ENCODE data around the gene COL9A3. TPM values are rescaled to one million over a fixed set of nuclear protein-coding genes. Genes with fewer than 3 reads are reported as not detected.

COL9A3 gene
- total RNA-seq, 1 donor from 2014 or later = 0.42 TPM

DNA sequence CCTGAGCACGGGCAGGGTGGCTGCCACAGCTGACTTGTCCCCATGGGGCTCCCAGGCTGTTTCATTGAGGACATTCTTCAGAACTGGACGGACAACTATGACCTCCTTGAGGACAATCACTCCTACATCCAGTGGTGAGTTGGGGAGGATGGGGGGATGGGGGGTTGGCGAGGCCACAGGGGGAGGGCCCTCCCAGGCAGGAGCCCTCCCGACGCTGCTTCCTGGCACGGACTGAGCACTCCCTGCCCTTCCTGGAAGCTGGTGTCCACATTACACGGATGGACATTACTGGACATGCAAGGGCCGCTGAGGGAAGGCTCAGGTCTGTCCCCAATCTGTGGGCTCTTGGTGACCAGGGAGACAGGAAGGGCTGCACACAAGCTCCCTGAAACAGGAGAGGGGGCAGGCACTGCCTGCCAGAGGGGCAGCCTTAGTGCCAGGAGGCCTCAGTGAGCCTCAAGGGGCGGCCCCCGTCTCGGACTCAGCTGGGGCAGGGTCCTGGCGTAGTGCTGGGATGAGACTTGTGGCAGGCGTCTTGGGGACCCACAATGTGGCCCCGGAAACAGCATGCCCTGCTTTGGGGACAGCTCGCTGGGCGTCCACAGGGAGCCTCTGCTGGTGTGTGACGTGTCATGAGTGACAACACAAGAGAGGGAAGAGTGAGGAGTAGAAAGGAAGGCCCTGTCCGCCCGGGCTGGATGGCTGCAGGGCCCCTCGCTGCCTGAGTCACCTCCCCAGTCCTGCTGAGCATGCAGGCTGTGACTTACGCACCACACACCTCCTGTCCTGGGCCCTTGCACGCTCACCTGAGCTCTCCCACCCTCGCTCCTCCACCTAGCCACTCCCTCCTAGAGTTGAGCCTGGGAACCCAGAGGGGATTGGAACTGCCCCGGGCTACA, 7.1 kb upstream of the COL9A3 start:
- DNase-seq (ENCODE audit: low spot score) = no peak

DNA sequence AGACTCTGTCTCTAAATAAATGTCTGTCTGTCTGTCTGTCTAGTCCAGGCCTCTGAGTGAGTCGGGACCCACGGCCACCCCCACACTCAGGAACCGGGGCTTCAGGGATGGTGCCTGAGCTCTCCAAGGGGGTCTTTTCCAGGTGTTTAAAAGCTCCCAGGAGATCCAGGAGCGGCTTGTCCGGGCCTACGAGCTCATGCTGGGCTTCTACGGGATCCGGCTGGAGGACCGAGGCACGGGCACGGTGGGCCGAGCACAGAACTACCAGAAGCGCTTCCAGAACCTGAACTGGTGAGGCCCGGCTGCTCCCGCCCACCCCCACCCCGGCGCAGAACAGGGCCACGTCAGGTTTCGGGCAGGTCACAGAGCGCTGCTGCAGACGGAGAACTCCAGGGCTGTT, 5.5 kb upstream of the COL9A3 start:
- DNase-seq (ENCODE audit: low spot score) = no peak

DNA sequence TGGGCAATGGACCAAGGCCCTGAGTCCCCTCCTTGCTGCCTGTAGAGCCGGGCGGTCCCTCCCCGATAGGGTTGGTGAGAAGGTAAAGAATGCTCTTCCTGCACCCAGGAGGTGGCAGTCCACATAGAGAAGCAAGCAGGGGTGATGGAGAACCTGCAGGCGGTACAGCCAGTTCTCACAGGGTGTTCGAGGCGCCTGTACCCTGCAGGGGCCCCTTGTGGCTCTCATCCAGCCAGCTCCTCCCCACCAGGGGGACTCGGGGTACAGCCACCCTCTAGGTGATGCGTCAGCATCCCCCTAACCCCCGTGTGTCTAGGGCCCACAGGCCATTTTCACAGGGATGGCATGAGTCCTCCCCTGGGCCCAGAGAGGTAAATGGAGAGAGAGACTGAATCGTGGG, 5.1 kb upstream of the COL9A3 start:
- DNase-seq (ENCODE audit: low spot score) = no peak

DNA sequence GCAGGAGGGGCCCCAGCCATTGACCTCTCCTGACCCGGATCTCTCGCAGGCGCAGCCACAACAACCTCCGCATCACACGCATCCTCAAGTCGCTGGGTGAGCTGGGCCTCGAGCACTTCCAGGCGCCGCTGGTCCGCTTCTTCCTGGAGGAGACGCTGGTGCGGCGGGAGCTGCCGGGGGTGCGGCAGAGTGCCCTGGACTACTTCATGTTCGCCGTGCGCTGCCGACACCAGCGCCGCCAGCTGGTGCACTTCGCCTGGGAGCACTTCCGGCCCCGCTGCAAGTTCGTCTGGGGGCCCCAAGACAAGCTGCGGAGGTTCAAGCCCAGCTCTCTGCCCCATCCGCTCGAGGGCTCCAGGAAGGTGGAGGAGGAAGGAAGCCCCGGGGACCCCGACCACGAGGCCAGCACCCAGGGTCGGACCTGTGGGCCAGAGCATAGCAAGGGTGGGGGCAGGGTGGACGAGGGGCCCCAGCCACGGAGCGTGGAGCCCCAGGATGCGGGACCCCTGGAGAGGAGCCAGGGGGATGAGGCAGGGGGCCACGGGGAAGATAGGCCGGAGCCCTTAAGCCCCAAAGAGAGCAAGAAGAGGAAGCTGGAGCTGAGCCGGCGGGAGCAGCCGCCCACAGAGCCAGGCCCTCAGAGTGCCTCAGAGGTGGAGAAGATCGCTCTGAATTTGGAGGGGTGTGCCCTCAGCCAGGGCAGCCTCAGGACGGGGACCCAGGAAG, 4.5 kb upstream of the COL9A3 start:
- no peak for DNase-seq (ENCODE audit: low spot score)

DNA sequence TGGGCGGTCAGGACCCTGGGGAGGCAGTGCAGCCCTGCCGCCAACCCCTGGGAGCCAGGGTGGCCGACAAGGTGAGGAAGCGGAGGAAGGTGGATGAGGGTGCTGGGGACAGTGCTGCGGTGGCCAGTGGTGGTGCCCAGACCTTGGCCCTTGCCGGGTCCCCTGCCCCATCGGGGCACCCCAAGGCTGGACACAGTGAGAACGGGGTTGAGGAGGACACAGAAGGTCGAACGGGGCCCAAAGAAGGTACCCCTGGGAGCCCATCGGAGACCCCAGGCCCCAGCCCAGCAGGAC, 4.0 kb upstream of the COL9A3 start:
- no peak for DNase-seq (ENCODE audit: low spot score)

DNA sequence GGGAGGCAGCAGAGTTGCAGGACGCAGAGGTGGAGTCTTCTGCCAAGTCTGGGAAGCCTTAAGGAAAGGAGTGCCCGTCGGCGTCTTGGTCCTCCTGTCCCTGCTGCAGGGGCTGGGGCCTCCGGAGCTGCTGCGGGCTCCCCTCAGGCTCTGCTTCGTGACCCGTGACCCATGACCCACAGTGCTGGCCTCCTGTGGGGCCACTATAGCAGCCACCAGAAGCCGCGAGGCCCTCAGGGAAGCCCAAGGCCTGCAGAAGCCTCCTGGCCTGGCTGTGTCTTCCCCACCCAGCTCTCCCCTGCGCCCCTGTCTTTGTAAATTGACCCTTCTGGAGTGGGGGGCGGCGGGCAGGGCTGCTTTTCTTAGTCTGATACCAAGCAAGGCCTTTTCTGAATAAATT, 3.3 kb upstream of the COL9A3 start:
- DNase-seq (ENCODE audit: low spot score) = no peak

DNA sequence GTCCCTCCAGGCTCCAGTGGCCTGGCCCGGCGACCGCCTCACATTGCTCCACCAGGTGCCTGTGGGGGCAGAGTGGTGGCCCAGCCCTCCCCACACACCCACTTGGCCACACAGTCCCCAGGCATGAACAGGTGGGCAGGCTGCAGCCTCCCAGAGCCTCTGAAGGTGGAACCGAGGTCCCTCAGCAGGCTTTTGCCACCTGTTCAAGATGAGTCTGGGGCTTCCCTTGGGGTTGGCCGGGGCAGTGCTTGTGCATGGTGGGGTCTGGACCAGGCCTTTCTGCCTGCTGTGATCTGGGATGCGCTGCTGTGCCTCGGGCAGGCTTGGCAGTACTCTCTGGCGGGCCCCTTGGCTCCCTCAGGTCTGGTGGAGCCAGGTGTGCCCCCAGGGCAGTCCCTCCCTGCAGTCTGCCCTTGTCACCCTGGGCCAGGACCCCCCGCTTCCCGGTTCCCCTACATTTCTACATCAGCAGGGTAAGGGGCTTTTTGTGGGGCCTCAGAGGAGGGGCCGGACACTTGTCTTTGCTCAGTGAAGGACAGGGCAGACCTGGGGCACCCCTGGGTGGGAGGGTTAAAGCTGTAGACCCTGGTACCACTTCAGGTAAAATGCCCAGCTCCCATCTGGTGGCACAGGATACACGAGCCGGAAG, 2.7 kb upstream of the COL9A3 start:
- no peak for DNase-seq (ENCODE audit: low spot score)

DNA sequence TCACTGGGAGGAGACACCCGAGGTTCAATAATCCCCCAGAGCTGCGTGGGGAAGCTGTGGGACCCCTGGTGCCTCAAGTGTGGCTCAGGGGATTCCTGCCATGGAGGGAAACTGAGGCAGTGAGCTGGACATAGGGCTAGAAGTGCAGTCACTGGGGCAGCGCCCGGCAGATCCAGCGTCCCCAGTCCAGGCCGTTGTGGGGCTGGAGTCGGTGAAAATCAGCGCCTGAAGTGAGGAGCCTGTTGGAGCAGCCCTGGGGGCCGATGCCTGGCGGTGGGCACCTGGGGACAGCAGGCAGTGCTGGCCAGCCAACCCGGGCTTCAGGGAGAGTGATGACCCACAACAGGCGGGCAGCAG, 2.2 kb upstream of the COL9A3 start:
- no peak for DNase-seq (ENCODE audit: low spot score)

DNA sequence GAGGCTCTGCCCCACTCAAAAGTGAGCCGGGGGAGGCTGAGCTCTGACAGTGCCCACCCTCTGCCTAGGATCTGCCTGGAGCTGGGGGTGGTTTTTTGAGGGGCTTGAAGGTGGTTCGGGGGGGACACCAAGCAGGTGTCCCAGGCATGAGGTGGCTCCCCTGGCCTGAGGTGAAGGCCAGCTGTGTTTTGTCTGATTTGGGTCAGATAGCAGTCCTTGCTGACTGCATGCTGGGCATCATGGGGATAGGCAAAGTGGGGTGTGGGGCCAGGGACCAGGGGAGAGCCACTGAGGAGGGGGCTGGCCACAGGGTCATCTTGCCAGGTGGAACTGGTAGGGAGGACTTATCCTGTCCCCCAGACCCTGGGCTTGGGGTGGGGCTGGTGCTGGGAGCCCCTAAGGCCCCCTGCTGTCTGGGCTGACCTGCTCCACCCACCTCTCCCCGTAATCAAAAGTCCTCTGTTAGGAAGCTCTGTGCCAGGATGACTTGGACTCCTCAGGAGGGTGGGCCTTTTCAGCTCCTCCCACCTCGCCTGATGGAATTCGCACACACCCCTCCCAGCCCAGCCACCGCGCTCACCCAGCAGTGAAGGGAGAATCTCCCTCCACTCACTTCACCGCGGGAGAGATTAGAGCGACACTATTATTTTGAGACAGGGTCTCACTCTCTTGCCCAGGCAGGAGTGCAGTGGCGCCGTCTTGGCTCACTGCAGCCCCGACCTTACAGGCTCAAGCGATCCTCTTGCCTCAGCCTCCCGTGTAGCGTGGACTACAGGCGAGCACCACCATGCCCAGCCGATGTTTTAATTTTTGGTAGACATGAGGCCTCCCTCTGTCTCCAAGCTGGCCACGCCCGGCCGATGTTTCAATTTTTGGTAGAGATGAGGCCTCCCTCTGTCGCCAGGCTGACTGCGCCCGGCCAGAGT, 1.5 kb upstream of the COL9A3 start:
- no peak for DNase-seq (ENCODE audit: low spot score)

DNA sequence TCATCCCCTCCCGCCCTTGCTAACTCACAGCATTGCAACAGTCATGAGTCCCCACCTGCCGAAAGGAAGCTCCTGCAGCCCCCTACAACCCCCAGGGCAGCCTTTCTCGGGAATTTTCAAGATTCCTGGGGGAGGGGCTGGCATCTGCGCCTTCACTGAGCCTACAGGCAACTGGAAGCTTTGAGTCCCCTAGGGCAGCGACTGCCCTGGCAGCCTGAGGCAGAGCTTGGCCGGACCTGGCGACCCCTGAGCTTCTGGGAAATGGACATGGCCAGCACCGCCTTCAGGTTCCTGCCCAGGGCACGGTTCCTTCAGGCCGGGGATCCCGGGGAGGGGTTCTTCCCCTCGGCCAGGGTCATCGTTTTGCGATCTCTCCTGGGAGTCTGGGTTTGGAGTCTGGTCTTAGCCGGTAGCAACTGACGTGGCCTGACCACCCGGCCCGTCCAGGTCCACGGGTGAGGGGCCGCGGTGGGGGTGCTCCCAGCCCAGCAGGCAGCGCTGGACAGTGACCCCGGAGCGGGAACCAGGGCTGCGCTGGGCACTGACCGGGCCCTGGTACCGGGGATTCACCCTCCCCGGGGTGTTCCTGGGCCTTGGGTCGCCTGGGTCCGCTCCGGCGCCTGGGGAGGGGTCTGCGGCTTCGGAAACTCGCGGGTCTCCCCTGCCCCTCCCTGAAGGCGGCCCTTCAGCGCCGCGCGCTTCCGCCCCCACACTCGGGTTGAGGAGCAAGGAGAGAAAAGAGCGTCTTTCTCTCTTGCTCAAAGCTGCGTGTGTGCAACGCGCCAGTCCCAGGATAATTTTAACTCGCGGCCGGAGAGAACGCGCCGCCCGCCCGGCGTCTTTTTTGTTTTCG, 593 bp upstream of the COL9A3 start:
- no peak for DNase-seq (ENCODE audit: low spot score)

DNA sequence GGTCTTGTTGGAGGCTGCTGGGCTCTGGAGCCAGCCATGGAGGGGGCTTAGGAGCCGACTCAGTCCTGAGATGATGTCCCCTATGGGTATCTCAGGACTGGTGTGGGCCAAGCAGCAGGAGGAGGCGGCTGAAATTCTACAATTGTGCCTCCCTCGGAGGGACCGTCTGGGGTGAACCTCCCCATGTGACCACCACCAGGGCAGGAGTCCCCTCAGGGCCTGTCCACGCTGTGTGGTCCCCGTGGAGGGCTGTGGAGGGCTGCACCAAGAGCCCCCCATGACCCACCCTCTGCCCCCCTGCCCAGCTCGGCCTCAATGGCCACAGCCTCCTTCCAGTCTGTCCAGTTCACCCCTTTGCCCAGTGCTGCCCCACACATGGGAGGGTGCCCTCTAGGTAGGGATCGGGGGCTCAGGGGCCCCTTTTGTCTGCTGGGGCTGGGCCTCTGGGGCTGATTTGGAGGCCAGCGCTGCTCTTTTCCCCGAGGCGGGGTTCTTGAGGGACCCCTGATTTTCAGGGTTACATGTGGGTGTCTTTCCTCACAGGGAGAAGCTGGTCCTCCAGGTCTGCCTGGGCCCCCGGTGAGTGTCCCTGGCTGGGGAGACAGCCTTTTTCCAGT, 1.2 kb downstream of the COL9A3 start:
- no peak for DNase-seq (ENCODE audit: low spot score)

DNA sequence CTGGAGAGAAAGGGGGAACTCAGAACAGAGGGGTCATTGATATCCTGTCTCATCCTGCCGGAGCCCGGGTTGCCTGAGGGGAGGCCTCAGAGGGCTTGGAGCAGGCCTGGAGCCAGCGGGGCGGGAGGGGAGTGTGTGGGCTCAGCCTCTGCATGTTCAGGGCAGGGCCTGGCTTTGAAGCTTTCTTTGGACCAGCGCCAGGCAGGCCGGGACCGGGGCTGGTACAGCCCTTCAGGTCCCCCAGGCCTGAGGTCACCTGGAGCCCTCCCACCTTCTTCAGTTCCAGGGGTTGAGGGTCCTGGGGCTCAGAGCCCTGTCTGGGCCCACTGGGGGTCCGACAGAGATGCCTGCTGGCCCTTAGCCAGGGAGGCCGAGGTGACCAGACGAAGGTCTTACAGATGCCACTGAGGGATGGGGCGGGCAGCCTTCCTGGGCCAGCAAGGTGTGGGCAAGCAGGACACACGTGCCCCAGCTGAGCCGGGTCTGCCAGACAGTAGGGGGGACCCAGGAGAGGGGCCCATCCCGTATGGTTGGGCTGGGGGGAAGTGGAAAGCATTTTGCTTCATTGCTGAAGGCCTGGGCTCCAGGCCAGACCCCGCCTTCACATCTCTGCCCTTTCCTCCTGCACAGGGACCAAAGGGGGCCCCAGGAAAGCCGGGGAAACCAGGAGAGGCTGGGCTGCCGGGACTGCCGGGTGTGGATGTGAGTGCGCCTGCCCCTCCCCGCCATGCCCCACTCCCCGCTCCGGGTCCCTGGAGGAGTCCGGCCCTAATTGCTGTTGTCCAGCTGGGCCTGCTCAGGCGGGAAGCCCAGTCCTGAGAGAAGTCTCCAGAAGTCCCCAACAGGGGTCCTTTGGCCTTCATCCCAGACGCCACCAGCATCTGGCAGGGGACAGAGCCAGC, 2.0 kb downstream of the COL9A3 start:
- DNase-seq (ENCODE audit: low spot score) = no peak

DNA sequence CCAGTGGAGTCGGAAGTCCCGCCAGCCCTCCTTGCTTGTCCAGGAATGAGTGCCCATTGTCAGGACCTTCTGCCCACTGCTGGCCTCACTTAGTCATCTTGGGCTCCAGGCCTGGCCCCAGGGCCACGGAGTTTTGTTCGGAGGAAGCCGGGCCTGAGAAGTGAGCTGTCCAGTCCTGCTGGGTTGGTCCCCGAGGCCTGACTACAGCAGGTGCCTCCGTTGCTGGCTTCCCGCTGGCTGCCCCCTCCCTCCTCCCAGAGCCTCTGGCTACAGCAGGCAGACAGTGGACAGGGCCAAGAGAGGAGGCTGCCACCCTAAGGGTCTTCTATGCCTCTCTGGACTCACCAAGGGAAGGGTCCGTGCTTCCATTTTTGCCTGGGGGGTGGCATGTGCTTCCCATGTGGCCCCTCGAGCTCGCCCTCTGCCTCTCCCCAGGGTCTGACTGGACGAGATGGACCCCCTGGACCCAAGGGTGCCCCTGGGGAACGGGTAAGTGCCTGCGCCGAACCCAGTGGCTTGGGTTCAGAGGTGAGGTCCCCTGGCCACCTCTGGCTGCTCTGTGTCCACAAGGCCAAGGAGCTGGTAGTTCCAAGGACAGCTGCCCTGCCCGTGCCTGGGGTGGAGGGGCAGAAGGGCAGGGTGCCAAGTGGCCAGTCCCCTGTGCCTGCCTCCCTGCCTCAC, 2.8 kb downstream of the COL9A3 start:
- no peak for DNase-seq (ENCODE audit: low spot score)

DNA sequence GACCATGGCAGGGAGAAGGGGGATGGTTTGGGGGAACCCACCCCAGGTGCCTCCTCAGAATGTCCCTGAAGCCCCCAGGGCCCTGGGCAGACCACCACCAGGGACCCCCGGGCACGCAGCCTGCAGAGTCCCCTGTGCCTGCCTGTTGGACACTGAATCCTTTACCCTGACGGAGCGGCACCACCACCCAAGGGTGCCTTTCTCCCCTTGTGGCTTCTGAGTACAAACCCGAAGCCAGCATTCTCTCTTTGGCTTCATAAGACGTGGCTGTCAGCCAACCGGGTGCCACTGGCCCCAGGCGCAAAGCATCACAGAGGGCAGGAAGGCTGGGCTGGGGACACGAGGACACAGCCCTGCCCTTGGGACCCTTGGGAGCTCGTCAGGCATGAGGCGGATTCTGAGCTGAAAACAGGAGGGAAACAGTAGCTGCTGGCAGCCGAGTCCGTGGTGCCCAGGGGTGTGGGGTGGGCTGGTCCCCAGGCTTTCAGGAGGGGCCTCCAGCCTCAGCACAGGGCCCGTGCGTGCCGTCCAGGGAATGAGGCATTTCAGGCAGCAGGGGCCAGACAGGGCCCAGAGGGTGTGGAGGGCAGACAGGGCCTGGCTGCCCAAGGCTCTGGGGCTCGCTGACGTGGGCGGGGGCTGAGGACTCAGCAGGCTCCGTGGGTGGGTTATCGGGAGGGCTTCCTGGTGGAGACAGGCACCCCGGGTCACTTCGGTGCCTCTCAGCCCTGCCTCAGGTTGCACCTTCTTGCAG, 3.5 kb downstream of the COL9A3 start:
- DNase-seq (ENCODE audit: low spot score) = no peak

DNA sequence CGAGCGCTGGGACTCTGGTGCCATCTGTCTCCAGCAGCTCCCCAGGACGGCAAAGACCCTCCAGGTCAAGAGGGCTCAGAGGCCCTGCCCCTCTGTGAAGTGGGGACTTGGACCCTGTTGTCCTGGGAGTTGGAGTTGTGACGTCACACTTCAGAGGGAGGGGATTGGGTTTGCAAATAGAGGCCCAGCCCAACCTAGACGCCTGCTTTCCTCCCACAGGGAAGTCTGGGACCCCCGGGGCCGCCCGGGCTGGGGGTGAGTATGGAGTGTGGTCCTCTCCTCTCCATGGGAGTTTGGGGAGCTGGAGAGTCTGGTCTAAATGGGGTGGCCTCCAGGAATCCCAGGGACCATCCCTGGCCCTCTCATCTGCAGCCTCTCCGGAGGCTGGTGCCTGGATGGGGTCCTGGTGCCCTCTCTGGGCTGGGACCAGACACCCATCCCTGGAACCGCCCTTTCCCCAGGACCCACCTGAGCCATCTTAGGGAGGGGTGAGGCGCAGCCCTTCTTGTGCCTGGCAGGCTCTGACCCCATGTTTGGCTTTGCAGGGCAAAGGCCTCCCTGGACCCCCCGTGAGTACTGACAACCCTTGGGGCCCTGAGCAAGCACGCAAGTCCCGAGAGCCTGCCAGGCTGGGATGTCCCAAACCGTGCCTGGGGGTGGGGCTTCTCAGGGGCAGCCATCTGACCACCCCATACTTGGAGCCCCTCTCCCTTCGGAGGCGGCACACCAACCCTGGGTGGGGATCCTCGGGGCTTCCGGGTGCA, 4.3 kb downstream of the COL9A3 start:
- no peak for DNase-seq (ENCODE audit: low spot score)

DNA sequence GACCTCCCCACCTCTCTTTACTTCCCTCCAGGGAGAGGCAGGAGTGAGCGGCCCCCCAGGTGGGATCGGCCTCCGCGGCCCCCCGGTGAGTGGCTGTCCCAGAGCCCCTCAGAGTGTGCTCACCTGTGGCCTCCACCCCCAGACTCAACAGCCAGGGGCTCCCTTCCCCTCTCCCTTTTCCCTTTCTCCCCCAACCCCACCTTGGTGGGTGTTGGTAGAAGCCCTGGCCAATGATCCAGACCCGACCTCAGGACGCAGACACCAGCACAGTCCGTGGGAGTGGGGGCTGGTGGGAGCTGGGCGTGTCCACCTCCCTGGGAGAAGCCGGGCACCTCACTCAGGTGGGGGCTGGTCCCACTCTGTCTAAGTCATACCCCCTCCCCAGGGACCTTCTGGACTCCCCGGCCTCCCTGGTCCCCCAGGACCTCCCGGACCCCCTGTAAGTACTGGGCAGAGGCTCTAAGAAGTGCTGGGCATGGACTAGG, 4.9 kb downstream of the COL9A3 start:
- no peak for DNase-seq (ENCODE audit: low spot score)
